Measurements from ENCODE around the gene HENMT1. TPM values are rescaled to one million over a fixed set of nuclear protein-coding genes. Genes with fewer than 3 reads are reported as not detected.

HENMT1 gene
- total RNA-seq, 1 experiment from 2014 or later: 6.2 TPM

GRCh38 chr1:108617724-108618056 is 43.2 kb downstream of the HENMT1 start:
- Histone ChIP-seq H3K9me3 (ENCODE audit: control insufficient read depth, low read depth, low read length) (no peaks in the 10 kb centered on the region), H3K4ac (ENCODE audit: low read depth, low read length) (no peak overlapping the region), H3K4me2 (ENCODE audit: insufficient read depth, insufficient read length, low read length) (no peak overlapping the region), H2AK5ac (ENCODE audit: insufficient read length, low read length) (no peak overlapping the region), H4K91ac (ENCODE audit: insufficient read length, low read depth, low read length) (no peak overlapping the region), H3K27me3 (ENCODE audit: insufficient read depth, low read length) (no peaks in the 10 kb centered on the region), H2BK120ac (ENCODE audit: low read depth, low read length, poor library complexity, severe bottlenecking) (no peak overlapping the region), H3K27ac (ENCODE audit: insufficient read length, low read depth, low read length) (no peak overlapping the region), H3T11ph (ENCODE audit: low read length) (no peak overlapping the region), H3K56ac (ENCODE audit: insufficient read length, low read depth, low read length) (no peak overlapping the region), H3K4me1 (ENCODE audit: insufficient read depth, low read length) (no peaks in the 10 kb centered on the region), H3K79me2 (ENCODE audit: insufficient read depth, low read length) (no peaks in the 10 kb centered on the region), H2BK5ac (ENCODE audit: insufficient read length, low read length) (no peak overlapping the region), H3K18ac (ENCODE audit: insufficient read length, low read depth, low read length) (no peak overlapping the region), H2AFZ (ENCODE audit: low read length) (no peak overlapping the region), H4K8ac (replicated peaks; ENCODE audit: insufficient read length, low read depth, low read length) (no peak overlapping the region), H2BK15ac (ENCODE audit: low read depth, low read length) (no peak overlapping the region), H2BK20ac (ENCODE audit: low read depth, low read length, poor library complexity, severe bottlenecking) (no peak overlapping the region), H4K20me1 (ENCODE audit: control insufficient read depth, insufficient read depth, insufficient read length) (no peaks in the 10 kb centered on the region), H3K23me2 (ENCODE audit: insufficient read length, low read depth, low read length, poor library complexity, severe bottlenecking) (no peaks in the 10 kb centered on the region), H2BK12ac (ENCODE audit: insufficient read length, low read depth, low read length) (no peak overlapping the region), H3K23ac (ENCODE audit: insufficient read length, low read depth, low read length) (no peak overlapping the region), H3K14ac (ENCODE audit: insufficient read depth, low read length) (no peak overlapping the region), H3K9ac (ENCODE audit: extremely low read depth, insufficient read length, low read length) (no peak overlapping the region), H4K5ac (ENCODE audit: insufficient read length, low read depth, low read length) (no peak overlapping the region), H3K79me1 (ENCODE audit: insufficient read depth, low read depth, low read length, poor library complexity, severe bottlenecking) (no peaks in the 10 kb centered on the region)
- no peak for DNase-seq
- H3K27me3 Mint-ChIP-seq (ENCODE audit: low read depth): no peaks in the 10 kb centered on the region
- H3K9me3 Mint-ChIP-seq: no peaks in the 10 kb centered on the region
- H3K36me3 Mint-ChIP-seq (ENCODE audit: insufficient read depth in 1 of 3, low read depth in 3 of 3): no peaks in the 10 kb centered on the region; a peak in 1 of 7 replicates
- no peak overlapping the region for H3K27ac Mint-ChIP-seq
- no peak for TF ChIP-seq CTCF (conservative IDR thresholded peaks at IDR 0.05)
- no peak overlapping the region for H3K4me3 Mint-ChIP-seq
- H3K4me1 Mint-ChIP-seq: no peaks in the 10 kb centered on the region
- no CpG with 5 or more reads among the region's 2 CpGs for WGBS (ENCODE audit: extremely low coverage, insufficient read length, low lambda C conversion rate)

All from H9 (cell line).